ENCODE data around the gene ZNF611.
"Not testable (repeated sequence)": the region's sequence is repeated elsewhere in the genome, so short reads cannot be mapped to it uniquely, and the experiment has no call there.

GRCh38 chr19:52720541-52720940, 14.3 kb downstream of the ZNF611 start:
- TF ChIP-seq POLR2AphosphoS5, POLR2A, TAF1, SPI1 (IDR thresholded peaks at IDR 0.05; ENCODE audit: low read depth, low read length): not testable (repeated sequence)

All from GM12891 (cell line).